MM.1S (cell line): Measurements from ENCODE around the gene NOBOX.

Source experiments
- CTCF ChIP-seq: fragments of 300-600 bp; sonication (generic); IDR thresholded peaks from 2 replicates; pipeline ENCODE4 v1.5.1; 2016; ENCODE audit warnings: antibody characterized with exemption, low read length, mixed read lengths
- EZH2phosphoT487 ChIP-seq: fragments of 300-600 bp; sonication (generic); IDR thresholded peaks from 2 replicates; pipeline ENCODE4 v1.6.1; 2018; ENCODE audit warnings: antibody characterized with exemption, low read length

DNA sequence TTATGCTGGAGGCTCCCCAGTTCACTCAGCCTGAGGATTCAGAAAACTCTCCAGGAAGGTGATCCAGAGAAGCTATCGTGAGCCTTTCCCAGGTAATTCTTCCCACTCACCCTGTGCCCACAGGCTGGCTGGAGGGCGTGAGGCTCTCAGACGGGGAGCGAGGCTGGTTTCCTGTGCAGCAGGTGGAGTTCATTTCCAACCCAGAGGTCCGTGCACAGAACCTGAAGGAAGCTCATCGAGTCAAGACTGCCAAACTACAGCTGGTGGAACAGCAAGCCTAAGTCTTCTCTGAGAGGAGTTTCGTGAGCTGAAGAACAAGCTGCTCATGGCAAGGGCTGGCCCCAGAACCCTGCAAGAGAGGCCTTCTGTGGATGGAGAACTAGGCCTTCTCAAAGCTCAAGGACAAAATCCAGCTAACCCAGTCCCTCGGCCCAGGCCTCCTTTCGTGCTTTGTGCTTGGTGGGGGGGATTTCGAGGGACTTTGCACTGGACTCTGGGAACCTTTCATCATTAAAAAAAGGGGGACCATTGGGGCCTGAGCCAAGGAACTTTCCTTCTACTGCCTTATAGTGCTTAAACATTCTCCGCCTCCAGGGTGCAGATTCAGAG lies 23.6 kb downstream of the NOBOX start:
- TF ChIP-seq CTCF: no peak
- no peak for TF ChIP-seq EZH2phosphoT487
